HG02588 (cell line): ENCODE data around the gene RCAN1.
"Not testable (repeated sequence)": the region's sequence is repeated elsewhere in the genome, so short reads cannot be mapped to it uniquely, and the experiment has no call there.

ENCODE experiments used
- ATAC-seq: cut with Tn5 transposase; IDR thresholded peaks from one replicate; pipeline ENCODE4 v1.9.1; 2021; ENCODE audit warnings: mild to moderate bottlenecking, moderate library complexity; ENCODE audit not compliant: unreplicated experiment

RCAN1 gene

GRCh38 chr21:34467333-34467732 lies 147.6 kb downstream of the RCAN1 start:
- ATAC-seq: not testable (repeated sequence)
